ENCODE data around the gene ATP13A4.

DNA sequence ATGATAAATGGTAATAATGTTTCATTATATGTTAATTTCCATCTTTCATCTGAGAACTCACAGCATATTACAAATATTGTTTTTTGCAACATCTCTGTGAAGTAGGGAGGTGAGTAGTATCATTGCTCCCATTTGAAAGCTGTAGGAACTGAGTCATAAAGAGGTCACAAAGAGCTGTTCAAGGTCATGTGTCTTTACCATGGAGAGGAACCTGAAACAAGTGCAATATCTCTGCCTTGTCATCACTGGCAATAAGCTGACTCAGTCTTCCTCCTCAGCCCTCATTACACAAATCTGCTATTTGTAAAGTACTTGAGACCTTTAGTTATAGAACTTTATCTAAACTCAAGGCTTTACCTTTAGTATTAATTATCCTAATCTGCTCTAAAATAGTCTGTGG is 4.4 kb upstream of the ATP13A4 start:
- TF ChIP-seq SUZ12 (IDR thresholded peaks at IDR 0.05; ENCODE audit: extremely low read depth, insufficient read depth, insufficient read length) (no peak), ZNF274 (IDR thresholded peaks at IDR 0.05; ENCODE audit: low read depth, low read length) (no peak), YY1 (IDR thresholded peaks at IDR 0.05; ENCODE audit: insufficient read depth, insufficient read length) (no peak)
